Middle frontal gyrus (tissue), 1 donor: Measurements from ENCODE around the gene TAF1.
"Not testable (repeated sequence)": the region's sequence is repeated elsewhere in the genome, so short reads cannot be mapped to it uniquely, and the experiment has no call there.

Experiments
- DNase-seq: peaks from one replicate; pipeline ENCODE4 v3.0.0-alpha.2; 2015; ENCODE audit warnings: low spot score; ENCODE audit errors: extremely low spot score

TAF1 gene

GRCh38 chrX:71496476-71496875, 130.3 kb downstream of the TAF1 start:
- no peak for DNase-seq

GRCh38 chrX:71502080-71502479, 135.9 kb downstream of the TAF1 start:
- not testable (repeated sequence) for DNase-seq

- no peak for DNase-seq
Measured at GRCh38 chrX:71504346-71504745, 138.2 kb downstream of the TAF1 start.

- DNase-seq, result no peak
Measured at GRCh38 chrX:71509289-71509688, 143.1 kb downstream of the TAF1 start.

- no peak for DNase-seq
Measured at GRCh38 chrX:71510161-71510560, 144.0 kb downstream of the TAF1 start.

GRCh38 chrX:71513731-71514130, 147.6 kb downstream of the TAF1 start:
- not testable (repeated sequence) for DNase-seq

- no peak for DNase-seq
Measured at GRCh38 chrX:71514367-71515037, 148.3 kb downstream of the TAF1 start.

GRCh38 chrX:71515038-71515396, 148.9 kb downstream of the TAF1 start:
- DNase-seq, result no peak
